Brain pericyte (primary cell): ENCODE results near the gene ACP5.
"Not testable (repeated sequence)": the region's sequence is repeated elsewhere in the genome, so short reads cannot be mapped to it uniquely, and the experiment has no call there.

Experiments
- DNase-seq: peaks from one replicate; pipeline ENCODE4 v3.0.0-alpha.2; 2012; ENCODE audit warnings: low read depth, low spot score

The ACP5 gene

GRCh38 chr19:11578258-11579142 is 1.1 kb upstream of the ACP5 start:
- no peak for DNase-seq

DNA sequence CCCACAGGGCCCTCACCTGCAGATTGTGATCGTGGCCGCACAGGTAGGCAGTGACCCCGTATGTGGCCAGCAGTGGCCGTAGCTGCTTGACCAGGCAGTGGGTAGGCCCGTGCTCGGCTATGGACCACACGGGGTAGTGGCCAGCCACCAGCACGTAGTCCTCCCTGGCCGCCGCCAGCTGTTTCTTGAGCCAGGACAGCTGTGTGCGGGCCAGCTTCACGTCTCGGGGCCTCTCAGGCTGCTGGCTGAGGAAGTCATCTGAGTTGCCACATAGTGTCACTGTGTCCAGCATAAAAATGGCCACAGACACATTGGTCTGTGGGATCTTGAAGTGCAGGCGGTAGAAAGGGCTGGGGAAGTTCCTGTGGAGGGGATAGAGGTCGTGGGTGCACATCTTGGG is 1.2 kb downstream of the ACP5 start:
- DNase-seq, result no peak

DNA sequence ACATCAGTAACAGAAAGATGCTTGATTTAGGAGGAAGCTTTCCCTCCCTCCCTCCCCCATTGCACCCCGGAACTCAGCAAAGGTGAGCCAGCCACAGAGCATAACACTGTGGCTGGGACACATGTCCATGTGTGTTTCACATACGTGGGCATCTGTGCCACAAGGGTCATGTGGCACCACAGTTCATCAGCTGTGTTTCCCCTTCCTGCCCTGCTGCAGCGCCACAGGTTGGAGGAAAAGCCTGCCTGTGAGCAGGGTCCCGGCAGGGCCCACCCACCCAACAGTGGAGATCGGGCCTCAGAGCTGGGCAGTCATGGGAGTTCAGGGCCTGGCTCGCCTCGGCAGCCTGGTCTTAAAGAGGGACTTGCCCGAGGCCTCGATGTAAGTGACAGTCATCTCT is 2.8 kb downstream of the ACP5 start:
- DNase-seq, result no peak

- DNase-seq, result not testable (repeated sequence)
Observed at GRCh38 chr19:11573763-11574162, 3.7 kb downstream of the ACP5 start.

DNA sequence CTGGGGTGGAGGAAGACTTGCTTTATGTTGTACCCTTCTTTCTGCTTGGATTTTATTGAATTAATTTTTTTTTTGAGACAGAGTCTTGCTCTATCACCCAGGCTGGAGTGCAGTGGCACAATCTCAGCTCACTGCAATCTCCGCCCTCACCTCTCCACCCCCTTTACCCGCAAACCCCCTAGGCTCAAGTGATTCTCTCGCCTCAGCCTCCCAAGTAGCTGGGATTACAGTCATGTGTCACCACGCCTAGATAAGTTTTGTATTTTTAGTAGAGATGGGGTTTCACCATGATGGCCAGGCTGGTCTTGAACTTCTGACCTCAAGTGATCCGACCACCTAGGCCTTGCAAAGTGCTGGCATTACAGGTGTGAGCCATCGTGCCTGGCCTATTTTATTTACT is 4.1 kb downstream of the ACP5 start:
- DNase-seq, result not testable (repeated sequence)

- no peak for DNase-seq
Observed at GRCh38 chr19:11570039-11570462, 7.4 kb downstream of the ACP5 start.

DNA sequence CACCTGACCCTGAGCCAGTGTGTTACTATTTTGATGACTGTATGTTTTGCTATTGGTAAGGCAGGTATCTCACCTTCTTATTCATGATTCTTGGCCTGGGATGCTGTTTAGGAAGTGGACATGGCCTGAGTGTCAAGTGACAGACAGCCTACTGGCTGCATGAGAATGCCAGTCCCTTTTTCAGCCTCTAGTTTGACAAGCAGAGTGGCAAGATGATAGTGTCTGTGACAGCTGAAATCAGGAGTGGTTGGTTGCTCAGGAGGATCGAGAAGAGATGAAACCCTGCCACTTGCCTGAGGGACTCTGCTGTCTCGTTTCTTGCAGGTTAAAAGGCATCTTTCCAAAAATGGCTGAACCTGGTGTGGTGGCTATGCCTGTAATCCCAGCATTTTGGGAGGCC is 11.3 kb downstream of the ACP5 start:
- DNase-seq, result no peak

GRCh38 chr19:11565649-11565980 is 11.8 kb downstream of the ACP5 start:
- not testable (repeated sequence) for DNase-seq

DNA sequence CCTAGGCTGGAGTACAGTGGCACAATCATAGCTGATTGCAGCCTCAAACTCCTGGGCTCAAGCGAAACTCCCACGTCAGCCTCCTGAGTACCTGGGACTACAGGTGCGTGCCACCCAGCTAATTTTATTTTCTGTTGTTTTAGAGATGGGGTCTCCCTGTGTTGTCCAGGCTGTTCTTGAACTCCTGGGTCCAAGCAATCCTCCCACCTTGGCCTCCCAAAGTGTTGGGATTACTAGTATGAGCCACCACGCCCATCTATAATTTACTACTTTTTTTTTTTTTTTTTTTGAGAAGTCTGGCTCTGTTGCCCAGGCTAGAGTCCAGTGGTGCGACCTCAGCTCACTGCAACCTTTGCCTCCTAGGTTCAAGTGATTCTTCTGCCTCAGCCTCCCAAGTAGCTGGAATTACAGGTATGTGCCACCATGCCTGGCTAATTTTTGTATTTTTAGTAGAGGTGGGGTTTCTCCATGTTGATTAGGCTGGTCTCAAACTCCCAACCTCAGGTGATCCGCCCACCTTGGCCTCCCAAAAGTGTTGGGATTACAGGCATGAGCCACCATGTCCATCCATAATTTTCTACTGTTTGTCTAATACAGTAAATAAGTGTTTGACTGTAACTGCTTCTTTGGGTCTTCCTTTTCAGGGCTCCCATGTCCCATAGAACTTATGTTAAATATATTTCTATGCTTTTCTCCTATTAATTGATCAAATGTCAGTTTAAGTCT is 13.2 kb downstream of the ACP5 start:
- DNase-seq, result not testable (repeated sequence)

DNA sequence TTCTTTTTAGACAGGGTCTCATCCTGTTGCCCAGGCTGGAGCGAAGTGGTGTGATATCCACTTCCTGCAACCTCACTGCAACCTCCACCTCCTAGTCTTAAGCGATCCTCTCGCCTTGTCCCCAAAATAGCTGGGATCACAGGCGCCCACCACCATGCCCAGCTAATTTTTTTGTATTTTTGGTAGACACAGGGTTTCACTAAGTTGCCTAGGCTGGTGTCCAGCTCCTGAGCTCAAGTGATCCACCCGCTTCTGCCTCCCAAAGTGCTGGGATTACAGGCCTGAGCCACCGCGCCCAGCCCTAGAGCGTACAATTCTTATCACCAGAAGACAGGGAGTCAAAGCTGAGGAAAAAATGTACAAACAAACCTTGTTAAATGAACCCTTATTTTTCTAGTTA is 13.9 kb downstream of the ACP5 start:
- DNase-seq, result no peak

DNA sequence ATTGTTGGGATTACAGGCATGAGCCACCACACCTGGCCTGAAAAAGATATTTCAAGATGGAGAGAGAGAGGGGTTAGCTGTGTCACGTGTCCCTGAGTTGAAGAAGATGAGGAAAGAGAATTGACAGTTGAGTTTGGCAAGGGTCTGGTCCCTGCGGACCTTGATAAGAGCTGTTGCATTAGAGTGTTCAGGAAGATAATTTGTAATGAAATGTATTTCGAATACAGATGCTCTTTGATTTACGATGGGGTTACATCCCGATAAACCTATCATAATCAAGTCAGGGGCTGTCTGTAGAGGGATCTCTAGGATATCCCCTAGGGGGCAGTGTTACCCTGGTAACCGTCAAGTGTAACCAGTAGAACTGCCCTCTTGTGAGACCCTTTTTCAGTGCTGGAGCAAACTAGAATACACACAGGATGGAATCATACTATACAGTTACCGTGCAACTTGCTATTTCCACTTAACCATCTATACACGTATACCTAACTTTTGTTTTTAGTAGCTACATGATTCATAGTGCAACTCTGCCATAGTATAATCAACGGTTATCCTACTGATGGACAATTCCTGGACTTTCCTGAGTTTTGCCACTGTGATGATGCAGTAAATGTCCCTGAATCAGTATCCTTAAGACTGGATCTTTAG is 16.9 kb downstream of the ACP5 start:
- no peak for DNase-seq

DNA sequence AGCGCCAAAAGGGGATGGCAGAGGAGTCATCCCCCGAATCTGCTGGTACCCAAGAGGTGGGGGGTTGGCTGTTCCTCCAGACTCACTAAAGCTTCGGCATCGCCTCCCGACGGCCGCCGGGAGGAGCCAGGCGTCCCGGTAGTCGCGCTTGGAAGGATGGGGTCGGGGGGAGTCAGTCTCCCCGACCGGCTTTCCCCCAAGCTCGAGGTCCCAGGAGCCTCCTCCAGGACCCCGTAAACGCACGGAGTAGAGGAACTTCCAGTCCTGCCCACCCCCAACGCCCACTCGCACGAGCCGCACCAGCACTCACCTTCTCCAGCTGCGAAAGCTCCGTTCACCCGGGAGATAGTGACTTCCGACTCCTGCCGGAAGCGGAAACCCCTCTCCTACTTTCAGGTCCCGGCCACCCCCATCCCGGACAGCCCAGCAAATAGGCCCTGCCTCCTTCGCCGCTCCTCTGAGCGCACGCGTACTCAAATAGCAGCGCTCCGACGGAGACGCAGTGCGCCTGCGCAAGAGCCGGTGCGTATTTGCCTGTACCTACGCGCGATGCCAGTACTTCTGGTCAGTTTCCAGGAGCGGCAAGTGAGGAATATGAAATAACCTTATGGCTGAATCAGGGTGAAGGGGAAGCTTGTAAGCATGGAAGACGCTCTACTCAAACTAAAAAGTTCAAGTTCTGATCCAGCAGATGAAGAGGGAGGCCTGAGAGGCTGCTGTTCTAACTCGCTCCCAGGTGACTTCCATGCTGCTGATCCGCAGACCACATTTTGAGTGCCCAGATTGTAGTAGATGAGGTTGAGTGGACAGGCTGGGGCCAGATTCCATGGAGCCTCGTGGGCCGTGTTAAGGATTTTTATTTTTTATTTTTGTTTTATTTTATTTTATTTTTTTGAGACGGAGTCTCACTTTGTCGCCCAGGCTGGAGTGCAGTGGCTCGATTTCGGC is 18.3 kb downstream of the ACP5 start, which contains the start of gene ELOF1:
Gene ELOF1, minus strand, starts transcription at position 350 of the 948 bp plus-strand sequence. CDS start 4,883 bp downstream, outside the sequence.
- peak; percentile 93 for DNase-seq

- DNase-seq, result no peak
Observed at GRCh38 chr19:11556634-11557420, 20.6 kb downstream of the ACP5 start.

- no peak for DNase-seq
Observed at GRCh38 chr19:11555246-11555645, 22.2 kb downstream of the ACP5 start.

GRCh38 chr19:11554160-11554559 is 23.3 kb downstream of the ACP5 start:
- no peak for DNase-seq

DNA sequence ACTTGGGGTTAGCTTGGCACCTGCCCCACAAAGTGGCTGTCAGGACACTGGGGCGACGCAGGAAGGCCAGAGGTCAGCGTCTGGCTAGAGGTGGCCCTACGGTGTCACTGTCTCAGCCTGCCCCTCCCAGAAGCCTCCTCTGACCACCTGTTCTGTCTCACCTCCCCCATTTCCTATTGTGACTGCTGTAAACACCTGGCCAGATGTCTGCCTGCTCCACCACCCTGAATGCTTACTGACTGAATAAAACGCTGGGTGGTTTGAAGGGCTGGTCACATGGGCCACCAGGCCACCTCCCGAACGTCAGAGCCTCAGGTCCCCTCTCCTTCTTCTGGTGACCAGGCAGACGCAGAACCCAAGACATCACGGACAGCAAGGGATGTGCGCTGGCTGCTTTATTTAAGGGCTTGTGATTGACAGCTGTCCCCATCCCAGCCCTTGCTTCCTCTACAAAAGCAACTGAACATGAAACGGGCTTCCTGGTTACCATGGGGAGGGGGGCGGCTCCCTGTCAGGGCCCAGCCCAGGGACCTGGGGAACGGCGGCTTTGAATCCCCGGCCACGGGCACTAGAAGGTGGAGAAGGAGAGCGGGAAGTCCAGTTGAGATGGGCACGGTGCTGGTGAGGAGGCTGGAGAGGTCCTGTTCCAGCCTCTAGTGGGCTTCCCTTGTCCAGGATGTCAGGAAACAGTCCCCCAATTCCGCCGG is 24.6 kb downstream of the ACP5 start:
- no peak for DNase-seq

DNA sequence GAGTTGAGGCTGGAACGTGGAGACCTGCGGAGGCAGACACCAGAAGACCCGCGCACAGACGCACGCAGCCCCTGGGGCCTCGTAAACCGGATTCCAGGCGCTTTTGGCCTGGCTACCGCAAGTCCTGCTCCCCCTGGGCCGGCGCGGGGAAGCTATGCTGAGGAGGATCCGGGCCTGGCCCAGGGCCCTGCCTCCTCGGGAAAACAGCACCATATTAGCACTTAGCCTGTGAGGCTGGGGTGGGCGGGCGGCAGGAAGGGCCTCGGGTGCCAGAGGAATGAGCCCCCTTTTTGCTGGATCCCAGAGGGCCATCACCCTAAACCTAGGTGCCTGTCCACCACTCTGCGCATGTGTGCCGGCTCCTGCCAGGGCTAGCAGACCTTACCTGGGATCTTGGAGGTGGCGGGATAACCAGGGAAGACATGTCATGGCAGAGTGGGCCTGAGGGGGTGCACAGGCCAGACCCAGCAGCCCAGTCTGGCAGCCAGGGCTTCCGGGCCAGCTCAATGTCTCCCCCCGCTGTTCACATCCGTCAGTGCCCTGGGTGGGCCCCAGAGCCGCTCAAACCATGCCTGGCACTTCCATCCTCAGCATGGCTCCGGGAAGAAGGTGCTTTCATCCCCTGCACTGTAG is 25.7 kb downstream of the ACP5 start:
- no peak for DNase-seq

GRCh38 chr19:11550265-11550664 is 27.2 kb downstream of the ACP5 start:
- DNase-seq, result no peak

GRCh38 chr19:11549386-11549953 is 28.0 kb downstream of the ACP5 start:
- DNase-seq, result no peak
